Stimulated activated naive CD4-positive, alpha-beta T cell treated with Interleukin-2 at 50 U/mL for 16 hours (primary cell): ENCODE measurements around the gene PIGX.

Source experiments
- DNase-seq: peaks from one replicate; lab custom pipeline; 2025; lab: John Stamatoyannopoulos, UW

PIGX gene

GRCh38 chr3:196757876-196758739 is 45.9 kb downstream of the PIGX start:
- DNase-seq, result no peak

- no peak for DNase-seq
These were observed 51.0 kb downstream of the PIGX start for GRCh38 chr3:196763179-196763578.

GRCh38 chr3:196765454-196765853 is 53.3 kb downstream of the PIGX start:
- DNase-seq, result no peak

GRCh38 chr3:196771067-196771466 is 58.9 kb downstream of the PIGX start:
- DNase-seq, result no peak

GRCh38 chr3:196772102-196772501 is 59.9 kb downstream of the PIGX start:
- DNase-seq, result no peak

GRCh38 chr3:196772897-196773296 is 60.7 kb downstream of the PIGX start:
- no peak for DNase-seq

GRCh38 chr3:196774191-196774820 is 62.1 kb downstream of the PIGX start:
- DNase-seq, result no peak

- no peak for DNase-seq
These were observed 62.8 kb downstream of the PIGX start for GRCh38 chr3:196774848-196775422.

- no peak for DNase-seq
These were observed 63.8 kb downstream of the PIGX start for GRCh38 chr3:196775938-196776337.

- DNase-seq, result no peak
These were observed 65.7 kb downstream of the PIGX start for GRCh38 chr3:196777836-196778235.

GRCh38 chr3:196778755-196779154 is 66.6 kb downstream of the PIGX start:
- no peak for DNase-seq

- no peak for DNase-seq
These were observed 70.3 kb downstream of the PIGX start for GRCh38 chr3:196782511-196782910.
